Hindlimb muscle (tissue), 1 donor: ENCODE results near the gene RNF43. TPM values are rescaled to one million over a fixed set of nuclear protein-coding genes. Genes with fewer than 3 reads are reported as not detected.

Source experiments
- DNase-seq: peaks from one replicate; pipeline ENCODE4 v3.0.0-alpha.2; 2013
- polyA plus RNA-seq: library from polyadenylated mRNA; unstranded; fragments of 120-200 nt; gene quantifications from one replicate; pipeline ENCODE4 v1.2.1, GENCODE V29; 2013; ENCODE audit not compliant: insufficient read length

Gene RNF43
- 0.05 TPM for polyA plus RNA-seq

DNA sequence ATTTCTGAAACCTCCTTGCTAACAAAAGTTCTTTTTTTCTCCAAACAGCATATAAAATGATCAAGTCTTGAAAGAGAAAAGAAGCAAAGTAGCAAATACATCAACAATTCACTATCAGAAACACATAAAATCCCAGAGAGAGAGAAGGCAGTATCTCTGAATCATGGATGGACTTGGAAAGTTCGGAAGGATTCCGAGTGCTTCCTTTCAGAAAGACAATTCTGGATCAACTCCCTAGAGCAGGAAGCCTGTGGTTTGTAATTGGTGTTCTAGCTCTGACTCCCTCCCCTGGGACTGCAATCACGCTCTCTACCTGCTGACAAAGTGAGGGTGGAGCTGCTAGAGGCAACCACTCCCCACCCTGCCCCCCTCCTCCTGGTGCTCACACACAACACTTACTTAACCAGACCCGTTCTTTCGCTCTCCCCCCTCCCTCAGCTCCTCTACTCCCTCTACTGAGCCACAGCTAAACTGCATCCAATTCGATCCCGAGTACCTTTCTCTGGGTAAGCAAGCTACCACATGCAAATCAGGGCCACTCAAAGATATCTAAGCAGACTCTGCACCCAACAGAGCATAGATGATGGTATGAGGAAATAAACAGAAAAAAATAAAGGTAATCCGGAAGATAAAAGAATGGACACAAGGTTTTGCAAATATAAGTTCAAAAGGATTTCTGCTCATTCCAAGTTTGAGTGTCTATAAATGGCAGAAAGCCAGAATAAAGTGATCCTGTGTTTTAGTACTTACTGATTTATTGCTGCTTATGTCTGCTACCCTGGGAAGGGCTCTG, at the start of gene RNF43:
RNF43 (minus strand) TSS at position 235 of the 793 bp plus-strand sequence. CDS start 1,957 bp downstream, outside the sequence.
- DNase-seq, result peak; percentile 70

DNA sequence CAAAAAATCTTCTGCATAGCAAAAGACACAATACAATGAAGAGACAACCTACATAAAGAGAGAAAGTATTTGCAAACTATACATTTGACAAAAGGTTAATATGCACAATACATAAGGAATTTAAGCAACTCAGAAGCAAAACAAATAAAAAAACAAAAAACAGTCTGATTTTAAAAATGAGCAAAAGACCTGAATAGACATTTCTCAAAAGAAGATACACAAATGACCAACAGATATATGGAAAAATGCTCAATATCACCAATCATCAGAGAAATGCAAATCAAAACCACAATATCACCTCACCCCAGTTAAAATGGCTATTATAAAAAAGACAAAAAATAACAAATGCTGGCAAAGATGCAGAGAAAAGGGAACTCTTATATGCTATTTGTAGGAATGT, 38.2 kb upstream of the RNF43 start:
- no peak for DNase-seq

DNA sequence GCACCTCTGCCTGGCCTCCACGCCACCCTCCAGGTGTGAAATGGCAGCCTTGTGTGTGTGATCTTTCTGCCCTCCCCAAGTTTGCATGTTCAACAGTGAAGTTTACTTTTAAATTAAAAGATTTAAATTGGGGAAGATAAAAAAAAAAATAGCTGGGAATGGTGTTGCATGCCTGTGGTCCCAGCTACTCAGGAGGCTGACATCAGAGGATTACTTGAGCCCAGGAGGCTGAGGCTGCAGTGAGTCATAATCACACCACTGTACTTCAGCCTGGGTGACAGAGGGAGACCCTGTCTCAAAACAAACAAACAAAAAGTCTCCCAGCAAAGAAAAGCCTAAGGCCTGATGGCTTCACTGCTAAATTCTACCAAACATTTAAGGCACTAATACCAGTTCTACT, 35.4 kb upstream of the RNF43 start:
- no peak for DNase-seq

DNA sequence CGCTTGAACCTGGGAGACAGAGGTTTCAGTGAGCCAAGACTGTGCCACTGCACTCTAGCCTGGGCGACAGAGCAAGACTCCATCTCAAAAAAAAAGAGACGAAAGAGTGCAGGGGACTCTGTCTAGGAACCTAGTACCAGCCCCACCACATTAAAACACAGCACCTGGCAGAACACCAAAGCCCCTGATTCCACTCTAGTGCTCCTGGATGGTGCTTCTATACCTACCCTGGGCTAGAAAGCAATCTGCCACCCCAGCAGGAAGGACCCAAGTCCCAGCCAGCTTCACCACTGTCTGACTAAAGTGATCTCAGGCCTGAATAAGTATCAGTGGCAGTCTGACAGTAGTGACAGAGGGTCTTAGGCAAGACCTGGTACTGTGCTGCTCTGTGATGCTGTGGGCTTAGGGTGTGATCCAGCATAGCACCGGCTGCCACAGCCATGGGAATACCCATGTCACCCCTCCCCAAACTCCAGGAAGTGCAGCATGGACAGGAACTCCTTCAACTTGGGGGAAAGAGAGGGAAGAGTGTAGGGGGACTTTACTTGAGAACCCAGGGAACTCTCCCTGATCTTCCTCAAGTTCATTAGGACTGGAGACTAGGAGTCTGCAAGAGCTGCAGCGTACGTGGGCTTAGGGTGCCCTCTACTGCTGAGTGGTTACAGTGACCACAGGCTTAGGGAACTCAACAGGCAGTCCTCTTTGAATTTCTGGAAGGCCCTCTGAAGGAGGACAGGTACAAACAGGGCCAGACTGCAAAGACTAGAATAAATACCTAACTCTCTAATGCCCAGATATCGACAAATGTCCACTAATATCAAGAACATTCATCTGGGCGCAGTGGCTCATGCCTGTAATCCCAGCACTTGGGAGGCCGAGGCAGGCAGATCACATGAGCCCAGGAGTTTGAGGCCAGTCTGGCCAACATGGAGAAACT, 30.0 kb upstream of the RNF43 start:
- DNase-seq, result peak; percentile 13

DNA sequence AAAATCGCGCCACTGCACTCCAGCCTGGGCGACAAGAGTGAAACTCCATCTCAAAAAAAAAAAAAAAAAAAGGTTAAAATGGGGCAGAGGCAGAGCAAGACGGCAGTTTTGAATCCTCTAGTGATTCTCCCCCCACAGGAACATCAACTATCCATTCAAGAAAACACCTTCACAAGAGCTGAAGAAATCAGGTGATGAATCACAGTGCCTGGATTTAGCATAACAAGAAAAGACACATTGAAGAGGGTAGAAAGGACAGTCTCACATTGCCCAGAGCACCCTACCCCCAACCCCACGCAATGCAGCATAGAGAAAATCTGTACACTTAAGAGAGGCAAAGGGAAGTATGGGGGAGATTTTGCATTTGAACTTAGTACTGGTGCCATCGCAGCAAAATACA, 28.8 kb upstream of the RNF43 start:
- DNase-seq, result no peak

DNA sequence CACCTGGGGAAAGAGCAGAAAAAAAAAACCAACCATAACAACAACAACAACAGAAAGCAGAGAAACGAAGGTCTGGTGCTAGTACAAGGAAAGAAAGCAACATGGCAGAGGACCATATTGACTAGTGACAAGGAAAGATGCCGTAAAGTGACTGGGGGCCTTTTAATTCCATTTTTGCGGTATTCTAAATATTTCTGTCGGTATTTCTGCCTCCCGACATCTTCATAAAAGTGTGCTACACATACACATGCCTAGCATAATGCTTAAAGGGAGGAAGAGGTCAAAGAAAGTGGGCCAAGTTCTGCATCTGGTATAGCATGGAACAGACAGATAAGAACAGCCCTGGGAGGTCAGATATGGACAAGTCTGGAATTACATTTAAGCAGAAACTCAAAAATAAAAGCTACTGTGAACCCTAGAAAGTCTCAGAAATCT, 19.5 kb upstream of the RNF43 start:
- no peak for DNase-seq

DNA sequence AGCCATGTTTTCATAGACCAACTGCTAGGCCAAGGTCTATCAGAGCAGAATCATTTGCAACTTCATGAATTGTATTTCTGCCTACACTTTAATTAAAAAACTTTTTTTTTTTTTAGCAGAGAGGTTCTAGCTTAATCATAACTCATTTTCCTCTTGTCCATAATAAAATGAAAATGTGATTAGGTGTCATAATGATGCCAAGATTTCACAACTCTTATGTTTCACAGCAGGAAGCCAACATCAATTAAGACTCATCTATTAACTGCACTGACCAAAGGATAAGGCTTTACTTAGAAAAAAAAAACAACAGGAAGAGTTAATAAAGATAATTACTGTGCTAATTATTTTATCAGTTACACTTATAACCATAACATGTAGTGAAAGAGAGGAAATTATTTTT, 18.9 kb upstream of the RNF43 start:
- DNase-seq, result no peak

DNA sequence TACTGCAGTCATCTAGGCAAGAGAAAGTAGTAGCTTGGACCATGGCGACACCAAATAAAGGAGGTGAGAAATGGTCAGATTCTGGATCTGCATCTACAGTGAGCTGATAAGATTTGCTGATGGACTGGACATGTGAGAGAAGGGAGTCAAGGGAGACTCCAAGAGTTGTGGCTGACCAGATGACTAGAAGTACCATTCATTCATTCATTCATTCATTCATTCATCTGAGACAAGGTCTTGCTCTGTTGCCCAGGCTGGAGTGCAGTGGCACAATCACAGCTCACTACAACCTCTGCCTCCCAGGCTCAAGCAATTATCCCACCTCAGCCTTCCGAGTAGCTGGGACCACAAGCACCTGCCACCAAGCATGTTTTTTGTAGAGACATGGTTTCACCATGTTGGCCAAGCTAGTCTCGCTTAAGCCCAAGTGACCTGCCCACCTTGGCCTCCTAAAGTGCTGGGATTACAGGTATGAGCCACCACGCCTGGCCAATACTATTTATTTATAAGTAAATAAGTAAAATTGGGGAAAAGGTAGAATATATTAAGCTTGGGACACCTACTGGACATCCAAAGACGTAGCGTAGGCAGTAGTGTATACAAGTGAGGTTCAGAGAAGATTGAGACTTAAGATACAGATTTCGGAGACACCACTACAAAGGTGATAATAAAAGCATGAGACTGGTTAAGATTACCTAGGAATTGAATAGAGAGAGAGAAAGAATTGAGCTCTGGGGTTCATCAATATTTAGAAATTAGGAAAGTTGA, 15.7 kb upstream of the RNF43 start:
- DNase-seq, result no peak

DNA sequence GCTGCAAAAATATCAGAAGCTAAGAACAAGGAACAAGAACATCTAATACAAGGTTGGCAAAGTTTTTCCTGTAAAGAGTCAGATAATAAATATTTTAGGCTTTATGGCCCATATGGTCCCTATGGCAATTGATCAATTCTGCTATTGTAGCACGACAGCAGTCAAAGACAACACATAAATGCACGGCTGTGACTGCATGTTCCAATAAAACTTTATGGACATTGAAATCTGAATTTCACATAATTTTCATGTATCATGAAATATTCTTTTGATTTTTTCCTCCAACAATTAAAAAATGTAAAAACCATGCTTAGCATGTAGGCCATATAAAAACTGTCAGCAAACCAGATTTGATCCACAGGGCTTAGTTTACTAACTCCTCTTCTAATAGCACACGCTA, 10.5 kb upstream of the RNF43 start:
- DNase-seq, result no peak

DNA sequence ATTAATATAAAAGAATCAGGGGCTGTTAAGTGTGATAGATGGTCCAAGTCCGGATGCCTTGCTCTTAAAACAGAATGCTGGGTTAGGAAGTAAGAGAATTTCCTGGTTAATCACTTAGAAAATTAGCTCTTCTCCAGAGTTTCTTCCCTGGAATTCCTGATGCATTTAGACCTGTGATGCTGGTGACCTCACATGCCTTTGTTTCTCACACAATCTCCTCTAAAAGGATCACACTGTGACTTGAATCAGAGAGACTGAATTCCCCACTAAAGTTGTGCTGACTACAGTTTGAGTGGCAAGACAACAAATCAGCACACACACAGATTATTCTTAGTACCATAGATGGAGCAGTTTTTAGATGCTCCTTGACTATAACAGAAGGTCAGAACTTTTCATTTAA, 4.4 kb upstream of the RNF43 start:
- DNase-seq, result no peak

DNA sequence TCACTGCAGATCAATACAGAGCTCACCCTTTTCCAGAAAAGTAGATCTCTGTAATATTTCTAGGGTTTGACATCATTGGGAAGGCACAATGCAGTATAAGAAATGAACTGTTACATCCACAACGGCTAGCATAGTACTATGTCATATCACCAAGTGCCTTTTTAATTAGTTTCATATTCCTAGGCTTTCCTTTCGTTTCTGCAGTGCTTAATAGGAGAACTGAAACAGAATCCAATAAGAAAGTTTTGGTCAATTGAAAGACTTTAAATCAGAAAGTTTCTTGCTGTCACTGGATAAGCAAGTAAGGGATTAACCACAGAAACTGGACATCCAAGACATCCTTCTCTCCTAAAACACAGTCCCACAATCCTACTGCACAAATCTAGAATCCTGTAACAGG, 3.5 kb upstream of the RNF43 start:
- DNase-seq, result no peak

DNA sequence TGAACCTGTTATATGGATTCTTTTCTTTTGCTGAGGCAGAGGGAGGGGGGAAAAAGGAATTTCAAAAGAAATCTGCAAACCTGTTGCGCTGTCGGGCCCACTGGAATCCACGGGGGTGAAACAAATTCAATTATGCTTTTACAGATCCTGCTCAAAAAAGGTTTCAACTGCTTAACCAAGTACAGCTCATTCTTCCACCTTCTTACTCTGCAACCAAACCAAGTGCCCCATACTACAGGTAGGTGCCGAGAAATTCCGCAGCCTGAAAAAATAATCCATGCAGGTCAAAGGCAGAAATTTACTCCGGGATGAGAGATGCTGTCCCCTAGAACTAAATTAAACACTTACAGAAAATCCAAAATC, 416 bp downstream of the RNF43 start:
- no peak for DNase-seq

DNA sequence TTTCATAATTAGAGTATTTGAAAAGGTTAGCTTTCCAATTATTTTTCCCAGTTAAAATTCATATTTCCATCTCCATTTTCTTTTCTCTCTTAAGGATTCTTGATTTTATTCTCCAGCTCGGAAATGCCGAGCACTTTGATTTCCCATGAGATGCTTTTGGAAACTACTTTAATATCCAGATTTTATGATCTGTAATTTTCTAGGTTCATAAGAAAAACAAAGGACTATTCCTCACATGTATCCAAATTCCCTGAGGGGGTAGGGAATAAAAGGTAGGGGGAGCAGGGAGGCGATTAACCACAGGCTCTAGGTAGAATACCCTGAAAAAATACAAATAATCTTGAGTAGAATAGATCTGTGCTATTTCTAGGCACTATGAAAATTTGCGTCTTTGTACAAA, 938 bp downstream of the RNF43 start:
- DNase-seq, result no peak

DNA sequence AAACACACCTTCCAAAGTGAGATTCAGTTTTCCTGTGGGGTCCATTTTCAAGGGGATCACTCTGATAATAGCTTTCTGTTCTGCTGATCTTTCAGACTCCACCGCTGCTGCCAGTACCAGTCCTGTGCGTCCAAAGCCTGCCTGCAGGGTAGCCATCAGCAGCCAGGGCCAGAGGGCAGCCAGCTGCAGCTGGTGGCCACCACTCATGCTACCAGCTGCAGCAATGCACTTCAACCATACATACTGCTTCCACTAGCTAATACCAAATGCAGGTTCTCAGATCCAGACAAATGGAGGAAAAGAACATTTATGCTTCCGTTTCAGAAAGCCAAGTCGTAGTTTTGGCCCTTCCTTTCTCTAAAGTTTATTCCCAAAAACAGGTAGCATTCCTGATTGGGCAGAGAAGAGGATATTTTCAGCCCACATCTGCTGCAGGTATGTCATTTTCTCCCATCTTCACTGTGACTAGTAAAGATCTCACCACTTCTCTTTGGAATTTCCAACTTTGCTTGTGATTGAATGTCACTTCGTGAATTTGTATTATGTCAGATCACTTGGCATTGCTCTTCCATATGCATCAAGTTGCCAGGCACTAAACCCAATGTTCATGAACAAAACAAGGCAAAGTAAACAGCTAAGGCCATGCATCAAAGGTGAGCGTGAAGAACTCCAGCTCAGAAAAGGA, 1.8 kb downstream of the RNF43 start:
- no peak for DNase-seq

DNA sequence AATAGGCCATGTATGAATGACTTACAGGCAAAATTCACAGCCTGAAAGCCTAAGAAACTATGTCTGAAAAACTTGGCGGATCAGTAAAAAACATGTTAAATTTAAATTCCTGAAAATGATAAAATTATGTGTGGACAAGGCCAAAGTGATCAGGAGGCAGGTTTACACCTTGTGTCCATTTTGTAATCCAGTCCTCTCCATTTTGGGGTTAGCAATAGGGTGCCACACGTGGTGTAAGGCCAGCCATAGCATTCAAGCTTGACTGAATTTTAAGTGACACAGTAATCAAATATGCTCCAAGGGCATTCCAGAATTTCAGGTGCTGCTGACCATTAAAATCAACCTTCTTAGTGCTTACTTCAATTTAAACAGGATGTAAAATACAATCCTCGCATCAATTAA, 2.7 kb downstream of the RNF43 start:
- no peak for DNase-seq

DNA sequence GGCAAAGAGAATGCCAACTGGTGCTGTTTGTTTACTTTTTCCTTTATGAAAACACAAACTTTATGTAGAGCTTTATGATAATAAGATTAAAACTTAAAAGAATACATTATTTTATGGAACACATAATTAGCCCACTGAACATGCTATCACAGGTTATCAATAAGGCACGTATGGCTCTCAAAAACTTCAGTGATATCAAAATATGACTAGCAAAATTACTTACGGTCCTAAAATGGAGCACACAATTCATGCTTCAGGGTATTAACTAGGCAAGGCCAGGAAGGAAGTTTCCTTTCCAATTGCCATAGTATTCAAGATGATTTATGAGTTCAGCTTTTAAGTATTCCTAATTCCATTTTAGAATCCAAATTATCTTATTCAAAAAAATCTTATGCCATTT, 3.6 kb downstream of the RNF43 start:
- no peak for DNase-seq

DNA sequence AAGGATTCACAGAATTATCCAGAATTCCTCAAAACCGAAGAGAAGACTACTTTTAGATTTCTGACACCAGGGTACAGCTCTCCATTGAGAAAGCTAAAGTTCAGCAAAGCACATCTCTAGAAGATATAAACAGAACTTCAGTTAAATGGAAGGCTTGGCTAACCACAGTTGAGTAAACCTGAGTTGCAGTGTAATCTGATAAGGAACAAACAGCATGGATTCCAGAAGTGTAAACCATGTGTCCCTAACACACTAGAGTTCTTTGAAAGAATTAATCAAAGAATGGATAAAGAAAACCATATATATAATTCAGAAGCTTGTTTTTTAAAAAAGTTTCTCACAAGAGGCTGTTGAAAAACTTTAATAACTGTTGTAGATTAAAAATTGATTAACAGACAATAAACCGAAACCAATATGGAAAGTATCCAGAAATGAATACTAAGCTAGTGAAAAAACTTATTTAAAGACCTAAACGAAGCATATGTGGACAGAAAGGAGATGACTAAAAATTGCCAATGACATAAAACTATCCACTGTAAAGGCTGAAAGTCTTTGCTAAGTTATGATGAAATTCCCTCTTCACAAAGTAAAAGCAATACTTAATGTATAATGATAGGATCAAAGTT, 4.3 kb downstream of the RNF43 start:
- DNase-seq, result no peak

DNA sequence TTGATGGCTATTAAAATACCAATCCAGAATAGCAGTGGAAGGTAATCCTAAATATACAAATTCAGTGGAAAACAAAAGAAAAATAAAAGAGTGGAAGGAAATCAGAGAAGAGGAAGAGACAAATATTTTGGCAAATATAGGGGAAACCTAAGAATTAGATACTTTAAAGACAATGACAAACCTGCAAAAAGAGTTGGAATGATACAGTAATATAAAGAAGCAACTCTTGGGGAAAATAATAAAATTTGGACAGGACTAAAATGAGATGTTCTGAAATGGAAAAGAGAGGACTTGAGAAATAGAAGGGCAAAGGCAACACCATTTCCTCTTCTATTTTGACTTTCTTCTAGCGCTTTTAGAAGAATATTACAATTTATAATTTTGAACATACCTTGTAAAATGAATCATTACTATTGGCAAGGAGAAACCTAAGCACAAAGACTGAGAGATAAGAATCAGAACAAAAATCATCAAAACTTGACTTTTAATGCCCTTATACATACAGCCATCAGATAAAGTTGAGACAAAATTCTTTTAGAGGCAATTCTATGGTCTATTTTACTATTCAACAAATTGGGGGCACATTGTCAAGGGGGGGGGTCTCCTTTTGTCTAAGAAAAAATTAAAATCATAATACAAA, 5.2 kb downstream of the RNF43 start:
- no peak for DNase-seq

DNA sequence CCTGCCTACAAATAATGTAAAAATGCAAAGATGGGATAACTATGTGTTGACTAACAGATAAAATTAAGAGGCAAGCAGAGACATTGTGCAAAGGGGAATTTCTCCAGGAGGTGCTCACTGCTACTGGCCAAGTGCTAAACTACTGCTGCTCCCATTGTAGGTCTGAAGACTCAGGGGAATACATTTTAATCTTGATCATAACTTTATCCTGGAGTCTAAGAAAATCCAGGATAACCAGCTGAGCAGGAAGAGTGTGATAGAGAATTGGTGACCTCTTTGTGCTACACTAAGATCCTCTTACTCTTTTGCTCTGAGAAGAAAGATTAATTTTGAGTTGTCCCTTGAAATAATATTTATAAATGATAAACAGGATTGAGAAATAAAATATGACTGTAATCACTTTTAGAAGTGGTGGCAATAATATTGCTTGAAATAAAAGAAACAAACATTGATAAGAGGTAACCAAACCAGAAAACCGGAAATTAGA, 5.9 kb downstream of the RNF43 start:
- no peak for DNase-seq

DNA sequence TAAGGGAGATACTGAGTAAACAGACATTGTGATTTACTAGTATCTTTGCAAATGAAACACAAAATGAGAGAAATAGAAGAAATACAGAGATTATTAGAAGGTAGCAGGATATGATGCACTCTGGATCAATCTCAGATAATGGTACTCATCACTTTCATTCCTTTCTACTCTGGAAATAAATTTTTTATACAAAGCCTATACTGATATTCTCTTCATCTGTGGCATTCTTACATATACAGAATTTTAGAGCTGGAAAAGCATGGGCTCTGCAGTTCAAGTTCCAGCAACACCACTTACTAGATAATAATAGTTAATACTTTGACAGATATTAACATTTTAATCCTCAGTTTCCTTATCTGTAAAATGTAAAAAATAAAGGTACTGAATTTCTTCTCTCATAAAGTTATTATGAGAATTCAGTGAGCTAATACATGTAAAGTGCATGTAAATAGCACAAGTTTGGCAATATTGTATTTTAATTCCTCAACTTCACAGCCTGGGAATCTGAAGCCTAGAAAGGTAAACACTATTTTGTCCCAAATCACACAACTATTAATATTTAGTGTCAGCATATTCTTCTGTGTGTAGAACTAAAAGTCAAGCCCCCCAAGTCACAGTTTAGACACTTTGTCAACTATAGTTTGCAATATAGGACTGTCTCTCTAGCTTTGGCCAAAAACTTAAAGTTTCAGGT, 6.5 kb downstream of the RNF43 start:
- DNase-seq, result no peak

DNA sequence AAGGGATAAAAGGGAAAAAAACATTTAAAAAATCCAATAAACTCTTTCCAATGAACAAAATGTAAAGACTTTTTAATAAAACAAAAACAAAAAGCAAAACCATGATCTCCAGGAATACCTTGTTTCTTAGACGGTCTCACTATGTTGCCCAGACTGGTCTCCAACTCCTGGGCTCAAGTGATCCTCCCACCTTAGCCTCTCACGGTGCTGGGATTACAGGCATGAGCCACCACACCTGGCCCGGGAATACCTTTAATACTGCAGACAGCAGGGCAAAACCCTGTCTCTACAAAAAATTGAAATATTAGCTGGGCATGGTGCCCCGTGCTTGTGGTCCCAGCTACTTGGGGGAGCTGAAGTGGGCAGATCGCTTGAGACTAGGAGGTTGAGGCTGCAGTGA, 7.9 kb downstream of the RNF43 start:
- DNase-seq, result no peak
